GM12872 (cell line): ENCODE measurements around the gene RANBP10.

Source experiments
- CTCF ChIP-seq: IDR thresholded peaks from 3 replicates; pipeline ENCODE4 v1.5.1; 2011; ENCODE audit warnings: low read depth, mild to moderate bottlenecking, low read length, moderate library complexity; ENCODE audit not compliant: insufficient read depth

The RANBP10 gene

DNA sequence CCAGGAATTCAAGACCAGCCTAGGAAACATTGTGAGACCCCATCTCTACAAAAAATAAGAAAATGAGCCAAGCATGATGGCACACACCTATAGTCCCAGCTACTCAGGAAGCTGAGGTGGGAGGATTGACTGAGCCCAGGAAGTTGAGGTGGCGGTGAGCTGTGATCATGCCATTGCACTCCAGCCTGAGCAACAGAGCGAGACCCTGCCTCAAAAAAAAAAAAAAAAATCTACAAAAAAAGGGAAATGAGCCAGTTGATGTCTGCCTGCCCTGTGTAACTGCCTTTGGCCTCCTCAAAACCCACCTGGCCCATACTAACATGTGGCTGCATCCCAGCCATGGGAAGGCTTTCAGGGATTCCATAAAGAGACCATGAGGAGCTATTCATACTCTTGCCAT is 4.5 kb downstream of the RANBP10 start:
- TF ChIP-seq CTCF = no peak

DNA sequence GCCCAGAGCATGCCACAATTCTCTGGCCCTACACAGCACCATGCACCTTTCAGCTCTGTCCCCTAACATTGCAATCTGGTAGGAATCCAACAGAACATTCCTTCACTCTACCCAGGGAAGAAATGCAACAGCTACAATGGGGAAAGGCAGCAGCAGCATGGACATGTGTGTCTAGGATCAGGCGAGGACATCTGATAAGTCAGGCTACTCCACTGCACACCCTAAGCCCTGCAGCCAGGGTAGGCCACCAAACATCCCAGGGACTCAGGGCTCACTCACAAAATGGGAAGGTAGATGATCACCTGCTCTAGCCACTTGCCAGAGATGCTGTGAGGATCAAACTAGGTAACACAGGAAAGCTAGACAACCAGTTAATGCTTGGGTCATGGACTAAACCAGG is 5.1 kb downstream of the RANBP10 start:
- TF ChIP-seq CTCF = no peak

GRCh38 chr16:67800338-67800926 is 5.9 kb downstream of the RANBP10 start:
- no peak for TF ChIP-seq CTCF

DNA sequence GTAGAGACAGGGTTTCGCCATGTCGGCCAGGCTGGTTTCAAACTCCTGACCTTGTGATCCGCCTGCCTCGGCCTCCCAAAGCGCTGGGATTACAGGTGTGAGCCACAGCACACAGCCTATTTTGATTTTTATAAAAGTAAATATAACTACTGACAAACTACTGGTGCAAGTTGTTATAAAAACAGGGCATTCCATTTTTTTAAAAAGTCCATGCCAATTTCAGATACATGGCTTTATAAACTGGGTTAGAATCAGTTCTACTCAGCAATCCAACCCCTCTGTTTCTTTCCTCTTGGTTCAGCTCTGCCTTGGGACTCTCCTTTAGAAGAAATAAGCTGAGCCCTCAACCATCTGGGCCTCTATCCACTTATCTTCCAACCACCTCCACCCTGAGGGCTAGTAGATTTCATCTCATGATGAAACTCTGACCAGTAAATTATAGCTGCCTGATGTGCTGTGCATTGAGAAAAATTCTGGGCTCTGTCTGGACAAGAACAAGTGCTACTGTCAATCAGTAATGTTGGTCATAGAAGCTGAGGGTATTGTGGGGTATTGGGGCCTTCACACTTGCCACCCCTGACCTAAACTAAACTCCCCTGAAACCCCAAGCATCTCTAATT is 10.2 kb downstream of the RANBP10 start:
- no peak for TF ChIP-seq CTCF

GRCh38 chr16:67790071-67790470 is 16.3 kb downstream of the RANBP10 start:
- no peak for TF ChIP-seq CTCF

DNA sequence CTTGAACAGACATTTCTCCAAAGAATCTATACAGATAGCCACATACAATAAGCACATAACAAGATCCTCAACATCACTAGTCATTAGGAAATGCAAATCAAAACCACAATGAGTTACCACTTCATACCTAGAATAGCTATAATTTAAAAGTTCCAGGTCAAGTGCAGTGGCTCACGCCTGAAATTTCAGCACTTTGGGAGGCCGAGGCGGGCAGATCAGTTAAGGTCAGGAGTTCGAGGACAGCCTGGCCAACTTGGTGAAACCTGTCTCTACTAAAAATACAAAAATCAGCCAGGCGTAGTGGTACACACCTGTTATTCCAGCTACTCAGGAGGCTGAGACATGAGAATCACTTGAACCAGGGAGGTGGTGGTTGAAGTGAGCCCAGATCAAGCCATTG is 19.9 kb downstream of the RANBP10 start:
- no peak for TF ChIP-seq CTCF

DNA sequence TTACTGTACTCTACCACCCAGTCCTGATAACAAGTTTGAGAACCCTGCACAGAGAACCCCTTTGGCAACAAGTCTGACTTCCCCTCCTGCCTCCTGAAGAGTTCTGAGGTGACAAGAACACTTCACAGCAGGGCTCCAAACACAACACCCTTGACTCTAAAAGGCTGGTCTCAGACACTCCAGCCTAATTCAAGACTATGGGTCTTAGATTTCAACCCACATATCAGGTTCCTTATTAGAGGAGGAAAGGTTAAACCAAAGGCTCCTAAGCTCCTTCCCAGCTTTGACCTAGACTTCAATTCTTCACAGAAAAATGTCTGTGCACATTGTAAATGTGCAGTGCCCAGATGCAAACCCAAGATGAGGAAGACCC is 23.0 kb downstream of the RANBP10 start:
- no peak for TF ChIP-seq CTCF
